ENCODE data around the gene ARHGEF7. TPM values are rescaled to one million over a fixed set of nuclear protein-coding genes. Genes with fewer than 3 reads are reported as not detected.
"Not testable (repeated sequence)": the region's sequence is repeated elsewhere in the genome, so short reads cannot be mapped to it uniquely, and the experiment has no call there.

The ARHGEF7 gene
- polyA plus RNA-seq = 10 to 100 TPM; 21.6 to 76.4 (median 24.7) TPM
- long read RNA-seq, donor 1 = 0 reads
- long read RNA-seq, donor 2, partial matches to known transcripts = 5 of 5 reads
- long read RNA-seq, donor 2, other reads (novel, unspliced or antisense) = 0 of 5 reads
- long read RNA-seq, donor 3 = 0 reads
- long read RNA-seq, donor 4 = 0 reads
- long read RNA-seq, donor 5 = 0 reads
- long read RNA-seq, donor 6, partial matches to known transcripts = 0 of 1 reads
- long read RNA-seq, donor 6, other reads (novel, unspliced or antisense) = 0 of 1 reads
- long read RNA-seq, donor 7 = 0 reads
- long read RNA-seq, donor 8 = 0 reads
- long read RNA-seq, donor 9, partial matches to known transcripts = 0 of 1 reads
- long read RNA-seq, donor 9, other reads (novel, unspliced or antisense) = 0 of 1 reads
- long read RNA-seq, donor 10, full-length matches to known transcripts = 3 of 3 reads
- long read RNA-seq, donor 10, partial matches to known transcripts = 0 of 3 reads
- long read RNA-seq, donor 10, other reads (novel, unspliced or antisense) = 0 of 3 reads

- Histone ChIP-seq H3K27me3 (ENCODE audit: control insufficient read depth in 3 of 3, insufficient read depth in 3 of 3, low read length in 3 of 3) (peaks cover 0 to 71% (median 23%) of the 10 kb centered on the region in 3 donors), H3K4me3 (ENCODE audit: low read depth in 1 of 3, low read length in 3 of 3) (peak within 1 kb of the TSS; percentile 37 to 73 (median 45)), H3K36me3 (ENCODE audit: control insufficient read depth in 3 of 3, insufficient read depth in 2 of 3, low read depth in 1 of 3, low read length in 3 of 3) (no peaks in the 10 kb centered on the region), H3K9me3 (ENCODE audit: control insufficient read depth in 2 of 2, insufficient read depth in 1 of 2, low read depth in 1 of 2, low read length in 1 of 2) (no peaks in the 10 kb centered on the region), H3K27ac (ENCODE audit: low read depth in 1 of 3, low read length in 2 of 3) (peak within 1 kb of the TSS in 1 of 3 donors; percentile 33), H3K4me1 (ENCODE audit: control insufficient read depth in 3 of 3, insufficient read depth in 2 of 3, low read depth in 1 of 3, low read length in 2 of 3) (peaks cover 0 to 3% (median 0%) of the 10 kb centered on the region in 3 donors)
- DNase-seq (peak in 1 of 2 donors; percentile 40), FAIRE-seq (no peak)
- 1% methylated on average over 48 to 127 of the region's 137 CpGs for WGBS, 3 donors
Observed at GRCh38 chr13:111115061-111115964, at the start of gene ARHGEF7. TSS of gene ARHGEF7 (plus strand) at chr13:111115310. CDS start at chr13:111115527, 217 bp downstream.

- Histone ChIP-seq H3K9me3 (ENCODE audit: control insufficient read depth in 2 of 2, insufficient read depth in 1 of 2, low read depth in 1 of 2, low read length in 1 of 2) (peaks cover 0 to 5% of the 10 kb centered on the region in 2 donors), H3K4me1 (ENCODE audit: control insufficient read depth in 3 of 3, insufficient read depth in 2 of 3, low read depth in 1 of 3, low read length in 2 of 3) (no peaks in the 10 kb centered on the region), H3K36me3 (ENCODE audit: control insufficient read depth in 3 of 3, insufficient read depth in 2 of 3, low read depth in 1 of 3, low read length in 3 of 3) (no peaks in the 10 kb centered on the region), H3K27ac (ENCODE audit: low read depth in 1 of 3, low read length in 2 of 3) (no peak overlapping the region), H3K27me3 (ENCODE audit: control insufficient read depth in 3 of 3, insufficient read depth in 3 of 3, low read length in 3 of 3) (peaks cover 0 to 7% (median 0%) of the 10 kb centered on the region in 3 donors), H3K4me3 (ENCODE audit: low read depth in 1 of 3, low read length in 3 of 3) (no peak overlapping the region)
- FAIRE-seq (no peak), DNase-seq (no peak)
- 90 to 97% (median 93%) methylated on average over 12 of the region's 12 CpGs for WGBS, 3 donors
Observed at GRCh38 chr13:111065698-111066097, 49.4 kb upstream of the ARHGEF7 start.

- peak overlapping the region in 1 of 3 donors; percentile 41 for H3K27ac ChIP-seq (ENCODE audit: low read depth in 1 of 3, low read length in 2 of 3)
- DNase-seq = peak; percentile 9 to 40
- H3K4me1 ChIP-seq (ENCODE audit: control insufficient read depth in 3 of 3, insufficient read depth in 2 of 3, low read depth in 1 of 3, low read length in 2 of 3) = no peaks in the 10 kb centered on the region
- WGBS, 3 donors = 24 to 31% (median 29%) methylated on average over 22 of the region's 22 CpGs
- H3K9me3 ChIP-seq (ENCODE audit: control insufficient read depth in 2 of 2, insufficient read depth in 1 of 2, low read depth in 1 of 2, low read length in 1 of 2) = peaks cover 0 to 10% of the 10 kb centered on the region in 2 donors
- FAIRE-seq = no peak
- H3K36me3 ChIP-seq (ENCODE audit: control insufficient read depth in 3 of 3, insufficient read depth in 2 of 3, low read depth in 1 of 3, low read length in 3 of 3) = no peaks in the 10 kb centered on the region
- H3K4me3 ChIP-seq (ENCODE audit: low read depth in 1 of 3, low read length in 3 of 3) = peak overlapping the region in 2 of 3 donors; percentile 1 to 17
- H3K27me3 ChIP-seq (ENCODE audit: control insufficient read depth in 3 of 3, insufficient read depth in 3 of 3, low read length in 3 of 3) = peaks cover 0 to 7% (median 0%) of the 10 kb centered on the region in 3 donors
Observed at GRCh38 chr13:111066544-111066943, 48.6 kb upstream of the ARHGEF7 start.

GRCh38 chr13:111068009-111068350 lies 47.1 kb upstream of the ARHGEF7 start:
- FAIRE-seq = no peak
- Histone ChIP-seq H3K9me3 (ENCODE audit: control insufficient read depth in 2 of 2, insufficient read depth in 1 of 2, low read depth in 1 of 2, low read length in 1 of 2) (peaks cover 0 to 13% of the 10 kb centered on the region in 2 donors), H3K27ac (ENCODE audit: low read depth in 1 of 3, low read length in 2 of 3) (no peak overlapping the region), H3K36me3 (ENCODE audit: control insufficient read depth in 3 of 3, insufficient read depth in 2 of 3, low read depth in 1 of 3, low read length in 3 of 3) (no peaks in the 10 kb centered on the region), H3K27me3 (ENCODE audit: control insufficient read depth in 3 of 3, insufficient read depth in 3 of 3, low read length in 3 of 3) (peaks cover 0 to 7% (median 0%) of the 10 kb centered on the region in 3 donors), H3K4me3 (ENCODE audit: low read depth in 1 of 3, low read length in 3 of 3) (no peak overlapping the region), H3K4me1 (ENCODE audit: control insufficient read depth in 3 of 3, insufficient read depth in 2 of 3, low read depth in 1 of 3, low read length in 2 of 3) (no peaks in the 10 kb centered on the region)
- no peak for DNase-seq
- WGBS, 3 donors = 8 to 20% (median 11%) methylated on average over 2 of the region's 2 CpGs

GRCh38 chr13:111071120-111071519 lies 44.0 kb upstream of the ARHGEF7 start:
- not testable (repeated sequence) for H3K27ac ChIP-seq (ENCODE audit: low read depth in 1 of 3, low read length in 2 of 3); DNase-seq; H3K27me3 ChIP-seq (ENCODE audit: control insufficient read depth in 3 of 3, insufficient read depth in 3 of 3, low read length in 3 of 3); FAIRE-seq; H3K4me3 ChIP-seq (ENCODE audit: low read depth in 1 of 3, low read length in 3 of 3); H3K4me1 ChIP-seq (ENCODE audit: control insufficient read depth in 3 of 3, insufficient read depth in 2 of 3, low read depth in 1 of 3, low read length in 2 of 3); H3K36me3 ChIP-seq (ENCODE audit: control insufficient read depth in 3 of 3, insufficient read depth in 2 of 3, low read depth in 1 of 3, low read length in 3 of 3)
- H3K9me3 ChIP-seq (ENCODE audit: control insufficient read depth in 2 of 2, insufficient read depth in 1 of 2, low read depth in 1 of 2, low read length in 1 of 2) = peaks cover 0 to 23% of the 10 kb centered on the region in 2 donors
- WGBS, 3 donors = 52 to 62% (median 56%) methylated on average over 4 of the region's 4 CpGs

- not testable (repeated sequence) for H3K4me1 ChIP-seq (ENCODE audit: control insufficient read depth in 3 of 3, insufficient read depth in 2 of 3, low read depth in 1 of 3, low read length in 2 of 3); H3K4me3 ChIP-seq (ENCODE audit: low read depth in 1 of 3, low read length in 3 of 3); H3K27me3 ChIP-seq (ENCODE audit: control insufficient read depth in 3 of 3, insufficient read depth in 3 of 3, low read length in 3 of 3); H3K36me3 ChIP-seq (ENCODE audit: control insufficient read depth in 3 of 3, insufficient read depth in 2 of 3, low read depth in 1 of 3, low read length in 3 of 3); DNase-seq; H3K27ac ChIP-seq (ENCODE audit: low read depth in 1 of 3, low read length in 2 of 3); FAIRE-seq
- H3K9me3 ChIP-seq (ENCODE audit: control insufficient read depth in 2 of 2, insufficient read depth in 1 of 2, low read depth in 1 of 2, low read length in 1 of 2) = peaks cover 0 to 25% of the 10 kb centered on the region in 2 donors
- 63 to 82% (median 78%) methylated on average over 7 of the region's 7 CpGs for WGBS, 3 donors
Observed at GRCh38 chr13:111071526-111071925, 43.6 kb upstream of the ARHGEF7 start.

GRCh38 chr13:111074826-111075225 lies 40.3 kb upstream of the ARHGEF7 start:
- no peak for FAIRE-seq

More at GRCh38 chr13:111074826-111075225, 40.3 kb upstream of the ARHGEF7 start:
- Histone ChIP-seq H3K4me1 (ENCODE audit: control insufficient read depth in 3 of 3, insufficient read depth in 2 of 3, low read depth in 1 of 3, low read length in 2 of 3) (no peaks in the 10 kb centered on the region), H3K9me3 (ENCODE audit: control insufficient read depth in 2 of 2, insufficient read depth in 1 of 2, low read depth in 1 of 2, low read length in 1 of 2) (peaks cover 0 to 25% of the 10 kb centered on the region in 2 donors), H3K27me3 (ENCODE audit: control insufficient read depth in 3 of 3, insufficient read depth in 3 of 3, low read length in 3 of 3) (no peaks in the 10 kb centered on the region), H3K36me3 (ENCODE audit: control insufficient read depth in 3 of 3, insufficient read depth in 2 of 3, low read depth in 1 of 3, low read length in 3 of 3) (no peaks in the 10 kb centered on the region), H3K27ac (ENCODE audit: low read depth in 1 of 3, low read length in 2 of 3) (no peak overlapping the region), H3K4me3 (ENCODE audit: low read depth in 1 of 3, low read length in 3 of 3) (no peak overlapping the region)
- no peak for DNase-seq
- WGBS, 3 donors = 86 to 90% (median 88%) methylated on average over 3 of the region's 3 CpGs

All from small intestine (tissue), 16 donors.